Stomach (tissue), 9 donors: Measurements from ENCODE around the gene SEMA7A. TPM values are rescaled to one million over a fixed set of nuclear protein-coding genes. Genes with fewer than 3 reads are reported as not detected.

Source experiments
- DNase-seq, 2 donors: peaks; one replicate each; pipeline versions ENCODE4 v3.0.0 to v3.0.0-alpha.2; 2013 to 2019
- H3K27ac ChIP-seq, 5 donors: fragments of 200-600 bp in 4 of 5; sonication (generic) in 4 of 5; one replicate each; pipeline ENCODE4 v1.5.1; 2013 to 2019; ENCODE audit warnings: mild to moderate bottlenecking in 1 of 5, moderate library complexity in 1 of 5
- H3K27me3 ChIP-seq, 3 donors: fragments of 200-600 bp; sonication (generic); one replicate each; pipeline ENCODE4 v1.5.1; 2017 to 2019; ENCODE audit warnings: mixed run types in 1 of 3
- H3K36me3 ChIP-seq, 4 donors: fragments of 200-600 bp; sonication (generic); 1 replicate in 3 of 4; 2 replicates in 1 of 4; pipeline ENCODE4 v1.5.1; 2016 to 2019
- H3K4me1 ChIP-seq, 4 donors: fragments of 200-600 bp; sonication (generic); one replicate each; pipeline ENCODE4 v1.5.1; 2016 to 2019
- H3K4me3 ChIP-seq, 4 donors: fragments of 200-600 bp; sonication (generic) in 3 of 4; one replicate each; pipeline ENCODE4 v1.5.1; 2016 to 2019; ENCODE audit warnings: mild to moderate bottlenecking in 1 of 4
- H3K9me3 ChIP-seq, 4 donors: fragments of 200-600 bp; sonication (generic); one replicate each; pipeline ENCODE4 v1.5.1; 2016 to 2019
- CTCF ChIP-seq, 7 experiments: fragments of 450-650 bp in 4 of 7; fragments of 200-600 bp in 3 of 7; sonication (generic) in 3 of 7; IDR thresholded peaks; one replicate each; pipeline ENCODE4 v1.5.1; 2016 to 2019; ENCODE audit warnings: antibody characterized with exemption in 7 of 7, control low read depth in 2 of 7, mild to moderate bottlenecking in 1 of 7
- EP300 ChIP-seq: sonication (generic); formaldehyde crosslinking; IDR thresholded peaks from one replicate; pipeline ENCODE4 v1.6.1; 2017; ENCODE audit warnings: antibody characterized with exemption
- POLR2A ChIP-seq, 4 donors: fragments of 450-650 bp; IDR thresholded peaks; one replicate each; pipeline ENCODE4 v1.6.1; 2016; ENCODE audit warnings: antibody characterized with exemption in 4 of 4, control low read depth in 2 of 4, mild to moderate bottlenecking in 1 of 4, moderate library complexity in 1 of 4
- POLR2AphosphoS5 ChIP-seq, 3 donors: sonication (generic); formaldehyde crosslinking; IDR thresholded peaks; one replicate each; pipeline ENCODE4 v1.6.1; 2016; ENCODE audit warnings: antibody characterized with exemption in 3 of 3
- WGBS, 5 donors: extraction: QIAGEN DNeasy Blood & Tissue Kit in 3 of 5; methylation state at CpG; one replicate each; pipeline versions ENCODE4 v1.1.5 to v1.1.7; 2013 to 2018; 5-methylcytosine and 5-hydroxymethylcytosine counted together
- intact Hi-C: fragments of 100-400 bp; cut with DNase I; formaldehyde crosslinking; loops from one replicate; pipeline ENCODE4 v1.15.1; 2023; ENCODE audit warnings: low total_unique reads
- polyA plus RNA-seq, 3 donors: library from polyadenylated mRNA; stranded (reverse); fragments of 200-250 nt; gene quantifications; one replicate each; pipeline ENCODE4 v1.2.3, GENCODE V29; 2013
- total RNA-seq, 5 donors: library from RNA; depleted of rRNA; stranded (reverse); fragments of >200 nt; gene quantifications; one replicate each; pipeline versions ENCODE4 v1.1.0 to v1.2.3, GENCODE V29; 2014 to 2016
- donor health status: healthy with polysubstance abuse.
- donor health status: Bipolar disorder and iron deficiency.
- donor health status: healthy.

SEMA7A gene
- total and polyA plus RNA-seq, 8 donors: 0.31 to 3.5 (median 2.1) TPM; not detected in 2

- no peak for DNase-seq
These were observed 7.1 kb downstream of the SEMA7A start for GRCh38 chr15:74426404-74427281.

GRCh38 chr15:74425630-74426029 lies 8.1 kb downstream of the SEMA7A start:
- WGBS, 5 donors: 74 to 86% (median 78%) methylated on average over 7 of the region's 7 CpGs
- Histone ChIP-seq H3K4me1 (peaks cover 0 to 21% (median 1%) of the 10 kb centered on the region in 4 donors), H3K27ac (no peak overlapping the region)

More at GRCh38 chr15:74426404-74427281, 7.1 kb downstream of the SEMA7A start:
- H3K27me3 ChIP-seq: peaks cover 0 to 26% (median 0%) of the 10 kb centered on the region in 3 donors
- 87 to 93% (median 89%) methylated on average over 10 of the region's 10 CpGs for WGBS, 5 donors
- TF ChIP-seq CTCF (IDR thresholded peaks at IDR 0.05): no peak
- no peak for TF ChIP-seq POLR2AphosphoS5 (IDR thresholded peaks at IDR 0.05)
- TF ChIP-seq POLR2A (IDR thresholded peaks at IDR 0.05): no peak
- no peak for TF ChIP-seq EP300
- H3K9me3 ChIP-seq: no peaks in the 10 kb centered on the region
- no peak overlapping the region for H3K4me3 ChIP-seq
- peaks cover 0 to 15% (median 1%) of the 10 kb centered on the region in 4 donors for H3K4me1 ChIP-seq
- no peaks in the 10 kb centered on the region for H3K36me3 ChIP-seq
- intact Hi-C loops: no loop called here
- no peak overlapping the region for H3K27ac ChIP-seq

GRCh38 chr15:74424901-74425528 lies 8.7 kb downstream of the SEMA7A start:
- no peaks in the 10 kb centered on the region for H3K36me3 ChIP-seq

More at GRCh38 chr15:74425630-74426029, 8.1 kb downstream of the SEMA7A start:
- no peak for DNase-seq
- intact Hi-C loops: no loop called here
- Histone ChIP-seq H3K4me3 (no peak overlapping the region), H3K9me3 (no peaks in the 10 kb centered on the region), H3K36me3 (no peaks in the 10 kb centered on the region), H3K27me3 (peaks cover 0 to 16% (median 0%) of the 10 kb centered on the region in 3 donors)
- TF ChIP-seq POLR2AphosphoS5 (IDR thresholded peaks at IDR 0.05) (no peak), CTCF (IDR thresholded peaks at IDR 0.05) (no peak), EP300 (no peak), POLR2A (IDR thresholded peaks at IDR 0.05) (no peak)

GRCh38 chr15:74423431-74424257 lies 10.1 kb downstream of the SEMA7A start:
- Histone ChIP-seq H3K4me3 (no peak overlapping the region), H3K27ac (peak overlapping the region in 1 of 5 donors; percentile 5), H3K36me3 (no peaks in the 10 kb centered on the region), H3K27me3 (no peaks in the 10 kb centered on the region), H3K4me1 (peaks cover 0 to 32% (median 1%) of the 10 kb centered on the region in 4 donors), H3K9me3 (no peaks in the 10 kb centered on the region)
- TF ChIP-seq EP300: no peak
- no peak for TF ChIP-seq POLR2AphosphoS5 (IDR thresholded peaks at IDR 0.05)
- TF ChIP-seq POLR2A (IDR thresholded peaks at IDR 0.05): no peak
- TF ChIP-seq CTCF (IDR thresholded peaks at IDR 0.05): no peak
- intact Hi-C loops: no loop called here
- DNase-seq: no peak
- 75 to 87% (median 81%) methylated on average over 9 to 10 of the region's 10 CpGs for WGBS, 5 donors

More at GRCh38 chr15:74424901-74425528, 8.7 kb downstream of the SEMA7A start:
- no peak for TF ChIP-seq POLR2AphosphoS5 (IDR thresholded peaks at IDR 0.05)
- intact Hi-C loops: no loop called here
- peaks cover 0 to 27% (median 1%) of the 10 kb centered on the region in 4 donors for H3K4me1 ChIP-seq
- no peaks in the 10 kb centered on the region for H3K9me3 ChIP-seq
- DNase-seq: no peak
- H3K27me3 ChIP-seq: peaks cover 0 to 10% (median 0%) of the 10 kb centered on the region in 3 donors
- H3K27ac ChIP-seq: no peak overlapping the region
- 75 to 86% (median 81%) methylated on average over 8 of the region's 8 CpGs for WGBS, 5 donors
- no peak overlapping the region for H3K4me3 ChIP-seq
